Measurements from ENCODE around the gene FANCM. TPM values are rescaled to one million over a fixed set of nuclear protein-coding genes. Genes with fewer than 3 reads are reported as not detected.
A peak's percentile ranks its signal among the peaks of the same experiment; 100 is the strongest.
"Not testable (repeated sequence)": the region's sequence is repeated elsewhere in the genome, so short reads cannot be mapped to it uniquely, and the experiment has no call there.

Gene FANCM
- total RNA-seq, 1 donor, result 13.9 TPM

DNA sequence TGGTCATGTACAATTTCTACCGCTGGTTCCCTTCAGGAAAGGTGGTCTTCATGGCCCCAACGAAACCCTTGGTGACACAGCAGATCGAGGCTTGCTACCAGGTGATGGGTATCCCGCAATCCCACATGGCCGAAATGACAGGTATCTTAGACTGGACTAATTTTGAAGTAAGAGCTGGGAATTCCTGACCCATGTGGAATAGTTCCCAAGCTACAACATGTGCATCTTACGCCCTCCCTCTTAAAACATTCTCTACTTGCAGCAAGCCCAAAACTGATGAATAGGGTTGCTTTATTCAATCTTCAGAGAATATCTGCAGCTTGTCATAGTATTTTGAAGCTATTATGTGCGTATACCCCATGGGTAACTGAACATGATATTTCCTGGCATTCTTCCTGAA lies 669 bp downstream of the FANCM start:
- DNase-seq (ENCODE audit: low read depth), result peak; percentile 5
- H3K4me3 ChIP-seq (ENCODE audit: low read depth, low read length), result peak overlapping the region; percentile 80
- TF ChIP-seq, protein P1, sequence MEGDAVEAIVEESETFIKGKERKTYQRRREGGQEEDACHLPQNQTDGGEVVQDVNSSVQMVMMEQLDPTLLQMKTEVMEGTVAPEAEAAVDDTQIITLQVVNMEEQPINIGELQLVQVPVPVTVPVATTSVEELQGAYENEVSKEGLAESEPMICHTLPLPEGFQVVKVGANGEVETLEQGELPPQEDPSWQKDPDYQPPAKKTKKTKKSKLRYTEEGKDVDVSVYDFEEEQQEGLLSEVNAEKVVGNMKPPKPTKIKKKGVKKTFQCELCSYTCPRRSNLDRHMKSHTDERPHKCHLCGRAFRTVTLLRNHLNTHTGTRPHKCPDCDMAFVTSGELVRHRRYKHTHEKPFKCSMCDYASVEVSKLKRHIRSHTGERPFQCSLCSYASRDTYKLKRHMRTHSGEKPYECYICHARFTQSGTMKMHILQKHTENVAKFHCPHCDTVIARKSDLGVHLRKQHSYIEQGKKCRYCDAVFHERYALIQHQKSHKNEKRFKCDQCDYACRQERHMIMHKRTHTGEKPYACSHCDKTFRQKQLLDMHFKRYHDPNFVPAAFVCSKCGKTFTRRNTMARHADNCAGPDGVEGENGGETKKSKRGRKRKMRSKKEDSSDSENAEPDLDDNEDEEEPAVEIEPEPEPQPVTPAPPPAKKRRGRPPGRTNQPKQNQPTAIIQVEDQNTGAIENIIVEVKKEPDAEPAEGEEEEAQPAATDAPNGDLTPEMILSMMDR (IDR thresholded peaks at IDR 0.05; ENCODE audit: insufficient read depth, low read length), result no peak

DNA sequence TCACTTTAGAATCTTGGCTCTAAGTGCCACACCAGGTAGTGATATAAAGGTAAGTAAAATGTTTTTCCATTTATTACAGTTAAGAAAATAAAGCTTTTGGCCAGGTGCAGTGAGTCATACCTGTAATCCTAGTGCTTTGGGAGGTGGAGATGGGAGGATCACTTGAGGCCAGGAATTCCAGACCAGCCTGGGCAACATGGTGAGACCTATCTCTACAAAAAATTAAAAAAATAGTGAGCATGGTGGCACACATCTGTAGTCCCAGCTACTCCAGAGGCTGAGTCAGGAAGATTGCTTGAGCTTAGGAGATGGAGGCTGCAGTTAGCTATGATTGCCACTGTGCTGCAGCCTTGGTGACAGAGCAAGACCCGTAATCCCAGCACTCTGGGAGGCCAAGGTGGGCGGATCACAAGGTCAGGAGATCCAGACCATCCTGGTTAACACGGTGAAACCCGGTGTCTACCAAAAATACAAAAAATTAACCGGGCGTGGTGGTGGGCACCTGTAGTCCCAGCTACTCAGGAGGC lies 5.0 kb downstream of the FANCM start:
- H3K4me3 ChIP-seq (ENCODE audit: low read depth, low read length), result no peak overlapping the region
- DNase-seq (ENCODE audit: low read depth), result no peak
- TF ChIP-seq, protein P1 (IDR thresholded peaks at IDR 0.05; ENCODE audit: insufficient read depth, low read length), result no peak

DNA sequence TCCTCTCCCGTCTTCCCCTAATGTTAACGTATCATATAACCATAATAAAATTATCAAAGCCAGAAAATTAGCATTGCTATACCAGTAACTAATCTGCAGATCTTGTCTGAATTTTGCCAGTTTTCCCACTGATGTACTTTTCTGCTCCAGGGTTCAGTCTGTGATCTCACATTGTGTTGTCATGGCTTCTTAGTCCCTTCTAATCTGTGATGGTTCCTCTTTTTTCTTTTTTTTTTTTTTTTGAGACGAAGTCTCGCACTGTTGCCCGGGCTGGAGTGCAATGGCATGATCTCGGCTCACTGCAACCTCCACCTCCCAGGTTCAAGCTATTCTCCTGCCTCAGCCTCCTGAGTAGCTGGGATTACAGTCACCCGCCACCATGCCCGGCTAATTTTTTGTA lies 6.4 kb downstream of the FANCM start:
- not testable (repeated sequence) for DNase-seq (ENCODE audit: low read depth); H3K4me3 ChIP-seq (ENCODE audit: low read depth, low read length)

DNA sequence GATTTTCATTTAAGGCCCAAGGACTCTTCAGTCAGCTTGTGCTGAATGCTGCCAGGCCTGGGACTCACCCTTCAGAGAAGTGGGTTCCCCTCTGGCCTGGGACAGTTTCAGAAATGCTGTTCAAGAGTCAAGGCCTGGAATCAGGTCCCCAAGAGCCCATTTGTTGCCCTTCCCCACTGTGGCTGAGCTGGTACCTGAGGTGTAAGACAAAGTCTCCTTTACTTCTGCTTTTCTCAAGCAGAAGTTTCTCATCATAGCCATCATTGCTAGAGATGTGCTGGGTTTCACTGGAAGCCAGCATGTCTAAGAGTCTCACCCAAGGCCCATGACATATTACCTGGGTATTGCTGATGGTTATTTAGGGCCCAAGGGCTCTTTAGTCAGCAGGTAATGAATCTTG lies 8.9 kb downstream of the FANCM start:
- DNase-seq (ENCODE audit: low read depth), result no peak
- no peak overlapping the region for H3K4me3 ChIP-seq (ENCODE audit: low read depth, low read length)
- TF ChIP-seq, protein P1 (IDR thresholded peaks at IDR 0.05; ENCODE audit: insufficient read depth, low read length), result no peak

DNA sequence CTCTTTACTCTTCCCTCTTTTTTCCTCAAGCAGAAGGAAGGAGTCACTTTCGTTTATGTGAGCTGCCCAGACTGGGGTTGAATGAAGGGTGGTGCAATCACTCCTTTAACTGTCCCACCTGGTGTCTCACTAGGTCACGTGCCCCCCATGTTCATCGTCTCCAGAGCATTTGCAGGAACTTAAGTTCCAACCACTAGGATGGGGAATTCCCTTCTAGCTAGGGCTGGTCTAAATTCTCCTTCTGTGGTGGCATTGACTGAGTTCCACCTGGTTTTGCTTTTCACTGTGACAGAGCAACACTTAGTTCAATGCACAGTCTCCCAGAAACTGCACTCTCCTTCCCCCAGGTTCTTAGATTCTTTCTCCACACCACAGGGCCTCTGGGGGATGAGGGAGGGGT lies 9.5 kb downstream of the FANCM start:
- TF ChIP-seq, protein P1 (IDR thresholded peaks at IDR 0.05; ENCODE audit: insufficient read depth, low read length), result no peak
- no peak for DNase-seq (ENCODE audit: low read depth)
- no peak overlapping the region for H3K4me3 ChIP-seq (ENCODE audit: low read depth, low read length)

DNA sequence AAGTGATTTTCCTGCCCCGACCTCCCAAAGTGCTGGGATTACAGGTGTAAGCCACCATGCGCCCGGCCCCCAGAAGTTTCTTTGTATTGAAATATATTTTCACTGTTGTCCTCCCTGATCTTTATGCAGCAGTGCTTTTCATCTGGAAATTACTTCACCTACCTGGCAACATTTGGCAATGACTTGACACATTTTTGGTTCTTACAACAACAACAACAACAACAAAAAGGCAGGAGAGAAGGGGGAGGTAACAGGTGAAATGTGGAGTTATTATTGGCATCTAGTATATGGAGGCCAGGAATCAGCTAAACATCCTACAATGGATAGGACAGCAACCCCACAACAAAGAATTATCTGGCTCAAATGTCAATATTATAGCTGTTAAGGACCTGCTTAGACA lies 13.9 kb downstream of the FANCM start:
- TF ChIP-seq, protein P1 (IDR thresholded peaks at IDR 0.05; ENCODE audit: insufficient read depth, low read length), result no peak
- H3K4me3 ChIP-seq (ENCODE audit: low read depth, low read length), result no peak overlapping the region
- DNase-seq (ENCODE audit: low read depth), result no peak

DNA sequence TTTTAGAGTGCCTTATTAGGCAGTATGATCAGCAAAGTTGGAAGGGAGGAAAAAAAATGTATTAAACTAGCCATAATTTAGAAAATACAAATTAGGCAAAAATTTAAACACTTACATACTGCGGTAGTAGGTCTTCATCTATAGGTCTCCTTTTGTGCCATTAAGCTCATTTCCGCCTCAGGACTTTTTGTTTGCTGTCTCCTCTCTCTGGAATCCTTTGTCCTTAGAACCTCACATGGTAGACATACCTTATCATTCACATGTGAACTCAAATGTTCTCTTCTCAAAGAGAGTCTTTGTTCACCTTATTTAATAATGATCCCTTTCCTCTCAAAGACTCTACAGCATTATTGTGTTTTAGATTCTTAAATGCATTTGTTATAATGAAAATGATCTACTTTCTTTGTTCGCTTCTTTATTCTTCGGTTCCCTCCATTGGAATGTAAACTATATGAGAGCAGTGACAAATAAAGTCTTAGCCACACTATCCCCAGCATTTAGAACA lies 14.7 kb downstream of the FANCM start:
- DNase-seq (ENCODE audit: low read depth), result no peak
- H3K4me3 ChIP-seq (ENCODE audit: low read depth, low read length), result no peak overlapping the region
- TF ChIP-seq, protein P1 (IDR thresholded peaks at IDR 0.05; ENCODE audit: insufficient read depth, low read length), result no peak

Data from fibroblast of the aortic adventitia (primary cell).